Hepatocyte (in vitro differentiated cells): Measurements from ENCODE around the gene RENBP. TPM values are rescaled to one million over a fixed set of nuclear protein-coding genes. Genes with fewer than 3 reads are reported as not detected.

ENCODE experiments used
- DNase-seq: peaks from one replicate; pipeline ENCODE4 v3.0.0-alpha.2; 2016; ENCODE audit warnings: low spot score
- H2AFZ ChIP-seq: fragments of 200-600 bp; sonication (generic); 2 replicates; pipeline ENCODE4 v1.6.0; 2016; ENCODE audit warnings: antibody characterized with exemption, mild to moderate bottlenecking
- H3K27ac ChIP-seq: fragments of 200-600 bp; sonication (generic); 2 replicates; pipeline ENCODE4 v1.5.1; 2016; ENCODE audit warnings: mild to moderate bottlenecking
- H3K27me3 ChIP-seq: fragments of 200-600 bp; sonication (generic); 2 replicates; pipeline ENCODE4 v1.6.1; 2016
- H3K36me3 ChIP-seq: fragments of 200-600 bp; sonication (generic); replicated peaks from 2 replicates; pipeline ENCODE4 v1.5.1; 2016; ENCODE audit warnings: low read depth; ENCODE audit not compliant: insufficient read depth
- H3K4me1 ChIP-seq: fragments of 200-600 bp; sonication (generic); 2 replicates; pipeline ENCODE4 v1.5.1; 2016; ENCODE audit warnings: mild to moderate bottlenecking, moderate library complexity; ENCODE audit not compliant: insufficient read depth
- H3K4me2 ChIP-seq: fragments of 200-600 bp; sonication (generic); 2 replicates; pipeline ENCODE4 v1.6.0; 2016
- H3K4me3 ChIP-seq: fragments of 200-600 bp; sonication (generic); 2 replicates; pipeline ENCODE4 v1.5.1; 2016; ENCODE audit warnings: mild to moderate bottlenecking
- H3K79me2 ChIP-seq: fragments of 200-600 bp; sonication (generic); 2 replicates; pipeline ENCODE4 v1.6.0; 2017; ENCODE audit warnings: mild to moderate bottlenecking
- H3K9me2 ChIP-seq: fragments of 200-600 bp; sonication (generic); replicated peaks from 2 replicates; pipeline ENCODE4 v1.6.0; 2017; ENCODE audit warnings: mild to moderate bottlenecking; ENCODE audit not compliant: insufficient read depth
- H3K9me3 ChIP-seq: fragments of 200-600 bp; sonication (generic); 2 replicates; pipeline ENCODE4 v1.5.1; 2016; ENCODE audit warnings: low read depth, mild to moderate bottlenecking
- H4K20me1 ChIP-seq: fragments of 200-600 bp; sonication (generic); 2 replicates; pipeline ENCODE4 v1.6.0; 2016; ENCODE audit warnings: mild to moderate bottlenecking; ENCODE audit not compliant: insufficient read depth, poor library complexity, severe bottlenecking
- CTCF ChIP-seq: fragments of 200-600 bp; sonication (generic); IDR thresholded peaks from 2 replicates; pipeline ENCODE4 v1.5.1; 2016; ENCODE audit warnings: antibody characterized with exemption, mild to moderate bottlenecking; ENCODE audit not compliant: poor library complexity
- EZH2 ChIP-seq: fragments of 200-600 bp; sonication (generic); IDR thresholded peaks from 2 replicates; pipeline ENCODE4 v1.6.1; 2016; ENCODE audit warnings: antibody characterized with exemption, mild to moderate bottlenecking, borderline replicate concordance
- EZH2phosphoT487 ChIP-seq: fragments of 200-600 bp; sonication (generic); IDR thresholded peaks from one replicate; pipeline ENCODE4 v1.6.1; 2018; ENCODE audit warnings: antibody characterized with exemption, mild to moderate bottlenecking, low read depth, moderate library complexity; ENCODE audit not compliant: unreplicated experiment, severe bottlenecking
- WGBS: methylation state at CpG from one replicate; pipeline ENCODE4 v1.1.6; 2016; ENCODE audit warnings: low lambda C conversion rate; ENCODE audit errors: missing lambda C conversion rate; 5-methylcytosine and 5-hydroxymethylcytosine counted together
- polyA plus RNA-seq: library from polyadenylated mRNA; unstranded; fragments of >200 nt; fragmentation: Nextera tagmentation; extraction: Ambion mirVana; gene quantifications from 2 replicates; pipeline ENCODE4 v1.2.1, GENCODE V29; 2016
- total RNA-seq: library from RNA; depleted of rRNA; stranded (reverse); fragments of >200 nt; gene quantifications from 2 replicates; pipeline ENCODE4 v1.2.3, GENCODE V29; 2014

RENBP gene
- total and polyA plus RNA-seq, 2 experiments from 2014 or later, result 5.8 to 22.8 TPM

GRCh38 chrX:153920546-153920945 lies 23.9 kb downstream of the RENBP start:
- no peak overlapping the region for H2AFZ ChIP-seq
- H3K4me2 ChIP-seq, result no peak overlapping the region
- TF ChIP-seq EZH2 (no peak), EZH2phosphoT487 (no peak), CTCF (no peak)
- H3K9me3 ChIP-seq, result no peaks in the 10 kb centered on the region
- no peaks in the 10 kb centered on the region for H3K79me2 ChIP-seq
- H3K27ac ChIP-seq, result no peak overlapping the region
- H3K4me1 ChIP-seq, result no peaks in the 10 kb centered on the region
- H4K20me1 ChIP-seq, result no peaks in the 10 kb centered on the region
- DNase-seq, result no peak
- H3K27me3 ChIP-seq, result no peaks in the 10 kb centered on the region
- 89% methylated on average over 13 of the region's 14 CpGs for WGBS
- H3K36me3 ChIP-seq, result no peaks in the 10 kb centered on the region
- no peaks in the 10 kb centered on the region for H3K9me2 ChIP-seq
- no peak overlapping the region for H3K4me3 ChIP-seq

GRCh38 chrX:153919281-153919680 lies 25.2 kb downstream of the RENBP start:
- Histone ChIP-seq H3K4me2 (no peak overlapping the region), H2AFZ (no peak overlapping the region), H3K4me3 (no peak overlapping the region), H3K27me3 (no peaks in the 10 kb centered on the region), H3K9me2 (no peaks in the 10 kb centered on the region), H3K79me2 (no peaks in the 10 kb centered on the region), H3K9me3 (no peaks in the 10 kb centered on the region), H3K4me1 (no peaks in the 10 kb centered on the region), H3K36me3 (no peaks in the 10 kb centered on the region), H4K20me1 (no peaks in the 10 kb centered on the region), H3K27ac (no peak overlapping the region)
- no peak for DNase-seq
- no peak for TF ChIP-seq EZH2
- TF ChIP-seq EZH2phosphoT487, result no peak
- no peak for TF ChIP-seq CTCF
- WGBS, result 87% methylated on average over 13 of the region's 13 CpGs

DNA sequence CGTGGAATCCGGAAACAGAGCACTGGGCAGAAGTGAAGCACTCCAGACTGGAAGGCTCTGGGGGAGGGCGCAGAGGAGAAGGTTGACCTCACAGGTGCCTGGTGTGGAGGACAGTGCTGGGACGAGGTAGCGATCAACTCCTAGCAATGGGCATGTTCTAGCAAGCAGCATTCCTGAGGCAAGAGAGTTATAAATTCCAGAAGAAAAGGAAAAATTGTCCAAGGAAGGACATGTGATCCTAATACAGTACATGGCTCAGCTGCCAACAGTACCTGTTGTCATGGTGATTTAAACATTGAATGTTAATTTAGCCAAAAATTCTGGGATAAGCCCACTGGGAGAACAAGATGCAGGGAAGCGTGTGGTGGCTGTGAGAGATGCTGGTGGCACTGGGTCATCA lies 26.6 kb downstream of the RENBP start:
- DNase-seq, result no peak
- Histone ChIP-seq H2AFZ (no peak overlapping the region), H3K9me3 (no peaks in the 10 kb centered on the region), H3K36me3 (no peaks in the 10 kb centered on the region), H3K27me3 (no peaks in the 10 kb centered on the region), H3K79me2 (no peaks in the 10 kb centered on the region), H3K4me3 (no peak overlapping the region), H3K4me1 (no peaks in the 10 kb centered on the region), H4K20me1 (no peaks in the 10 kb centered on the region), H3K27ac (no peak overlapping the region), H3K9me2 (no peaks in the 10 kb centered on the region), H3K4me2 (no peak overlapping the region)
- TF ChIP-seq CTCF, result no peak
- no peak for TF ChIP-seq EZH2phosphoT487
- no peak for TF ChIP-seq EZH2
- WGBS, result 85% methylated on average over 6 of the region's 6 CpGs

GRCh38 chrX:153913701-153914100 lies 30.7 kb downstream of the RENBP start:
- no peak for DNase-seq
- Histone ChIP-seq H3K36me3 (no peaks in the 10 kb centered on the region), H3K9me2 (no peaks in the 10 kb centered on the region), H3K27ac (no peak overlapping the region), H3K4me2 (no peak overlapping the region), H4K20me1 (no peaks in the 10 kb centered on the region), H2AFZ (no peak overlapping the region), H3K79me2 (no peaks in the 10 kb centered on the region), H3K4me3 (no peak overlapping the region), H3K27me3 (no peaks in the 10 kb centered on the region), H3K9me3 (no peaks in the 10 kb centered on the region), H3K4me1 (no peaks in the 10 kb centered on the region)
- WGBS, result 88% methylated on average over 17 of the region's 17 CpGs
- no peak for TF ChIP-seq CTCF
